HG02938 (cell line): Measurements from ENCODE around the gene CMTM7.

ENCODE experiments used
- ATAC-seq: cut with Tn5 transposase; IDR thresholded peaks from one replicate; pipeline ENCODE4 v1.9.1; 2021; ENCODE audit warnings: mild to moderate bottlenecking, moderate library complexity; ENCODE audit not compliant: unreplicated experiment

Gene CMTM7

DNA sequence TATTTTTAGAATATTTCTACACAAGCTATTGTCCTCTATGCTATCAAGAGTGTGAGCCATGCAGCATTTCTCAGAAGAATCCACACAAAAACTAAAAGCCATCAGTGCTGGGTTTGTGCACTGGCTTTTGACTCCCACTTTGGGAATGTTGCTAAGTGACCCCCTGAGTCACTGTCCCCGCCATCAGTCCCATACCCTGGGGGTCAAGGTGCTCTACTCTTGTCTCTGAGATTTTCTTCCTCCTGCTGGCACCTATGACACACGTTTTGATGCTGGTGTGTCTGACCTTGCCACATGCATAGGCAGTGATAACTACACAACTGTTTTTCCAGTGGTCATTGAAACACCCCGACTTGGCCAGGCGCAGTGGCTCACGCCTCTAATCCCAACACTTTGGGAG is 19.8 kb downstream of the CMTM7 start:
- ATAC-seq, result no peak

DNA sequence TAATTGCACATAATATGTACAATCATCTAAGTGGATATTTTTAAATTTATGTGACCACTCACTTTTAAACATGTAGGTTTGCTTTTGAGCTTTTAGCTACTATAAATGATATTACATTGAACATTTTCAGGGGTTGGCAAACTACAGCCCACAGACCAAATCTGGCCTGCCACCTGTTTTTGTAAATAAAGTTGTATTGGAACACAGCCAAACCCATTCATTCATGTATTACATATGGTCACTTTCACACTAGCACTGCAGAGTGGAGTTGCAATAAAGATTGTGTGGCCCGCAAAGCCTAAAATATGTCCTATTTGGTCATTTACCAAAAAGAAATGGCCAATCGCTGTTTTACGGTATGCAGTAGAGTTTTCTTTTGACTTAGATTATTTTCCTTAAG is 21.2 kb downstream of the CMTM7 start:
- ATAC-seq, result no peak

- no peak for ATAC-seq
These were observed 22.3 kb downstream of the CMTM7 start for GRCh38 chr3:32413845-32414521.

GRCh38 chr3:32414522-32415202 is 23.0 kb downstream of the CMTM7 start:
- ATAC-seq, result peak; percentile 59

- no peak for ATAC-seq
These were observed 28.1 kb downstream of the CMTM7 start for GRCh38 chr3:32419742-32420125.

DNA sequence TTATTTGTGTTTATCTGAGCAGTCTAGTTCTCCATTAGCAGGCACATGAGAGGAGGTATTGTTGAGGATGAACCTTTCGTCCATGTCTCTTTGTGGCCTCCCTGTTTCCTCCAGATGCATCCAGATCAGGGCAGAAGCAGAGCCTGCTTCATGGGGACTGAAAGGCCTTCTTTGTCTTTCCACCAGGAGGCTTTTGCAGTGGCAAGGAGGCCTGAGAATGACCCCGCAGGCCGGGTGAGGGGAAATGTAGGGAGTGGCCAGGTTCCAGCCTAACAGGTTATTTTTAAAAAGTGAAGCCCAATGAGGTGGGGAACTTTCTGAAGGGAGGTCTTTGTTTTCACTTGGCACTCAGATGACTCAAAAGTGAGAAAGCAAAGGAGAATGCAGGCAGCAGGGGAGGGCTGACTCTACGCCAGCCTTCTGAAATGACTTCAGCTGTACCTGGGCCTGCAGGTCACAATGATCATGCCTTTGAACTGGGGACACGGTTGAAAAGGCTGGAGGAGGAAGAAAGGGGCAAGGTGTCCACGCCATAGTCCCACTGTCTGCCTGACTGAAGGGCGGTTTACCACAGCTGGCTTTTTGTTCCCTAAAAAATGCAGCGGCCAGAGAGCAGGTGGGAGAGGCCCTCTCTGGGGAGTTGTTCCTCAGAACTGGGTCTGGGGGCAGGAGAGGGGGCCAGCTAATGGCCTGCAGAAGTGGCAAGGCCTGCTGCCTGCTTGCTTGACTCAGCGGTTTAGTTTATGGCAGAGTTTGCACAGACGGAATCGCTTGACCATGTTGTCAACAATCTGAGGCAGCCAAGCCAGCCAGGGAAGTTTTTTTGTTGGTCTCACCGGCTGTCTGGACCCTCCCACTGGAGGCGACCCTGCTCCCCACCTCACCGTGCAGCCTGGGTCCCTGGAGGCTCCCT is 28.7 kb downstream of the CMTM7 start:
- ATAC-seq, result peak; percentile 75

DNA sequence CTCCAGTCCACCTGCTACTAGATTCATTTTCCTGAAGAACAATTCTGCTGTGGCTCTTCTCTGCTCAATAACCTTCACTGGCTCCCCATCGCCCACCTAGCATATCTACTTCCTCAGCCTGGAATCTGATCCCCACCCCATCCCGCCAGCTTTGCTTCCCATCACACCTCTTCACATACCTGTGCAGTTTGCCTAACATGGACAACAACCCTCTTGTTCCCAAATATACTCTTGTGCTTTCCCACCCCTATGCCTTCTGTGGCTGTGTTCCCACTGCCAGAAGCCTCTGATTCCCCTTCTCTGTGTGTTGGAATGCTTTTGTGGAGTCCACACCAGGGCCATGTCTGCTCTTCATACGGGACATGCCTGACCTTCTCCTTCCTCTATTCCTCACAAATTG is 29.5 kb downstream of the CMTM7 start:
- ATAC-seq, result no peak

- ATAC-seq, result no peak
These were observed 30.6 kb downstream of the CMTM7 start for GRCh38 chr3:32421991-32422859.

- ATAC-seq, result no peak
These were observed 31.3 kb downstream of the CMTM7 start for GRCh38 chr3:32422943-32423342.

GRCh38 chr3:32423534-32423933 is 31.9 kb downstream of the CMTM7 start:
- ATAC-seq, result peak; percentile 40

- no peak for ATAC-seq
These were observed 32.4 kb downstream of the CMTM7 start for GRCh38 chr3:32423956-32424557.

- no peak for ATAC-seq
These were observed 33.1 kb downstream of the CMTM7 start for GRCh38 chr3:32424581-32425250.

GRCh38 chr3:32428092-32429068 is 36.7 kb downstream of the CMTM7 start:
- ATAC-seq, result peak; percentile 77

GRCh38 chr3:32430900-32431299 is 39.2 kb downstream of the CMTM7 start:
- no peak for ATAC-seq

GRCh38 chr3:32431481-32431880 is 39.8 kb downstream of the CMTM7 start:
- no peak for ATAC-seq

GRCh38 chr3:32432045-32432710 is 40.5 kb downstream of the CMTM7 start:
- no peak for ATAC-seq

DNA sequence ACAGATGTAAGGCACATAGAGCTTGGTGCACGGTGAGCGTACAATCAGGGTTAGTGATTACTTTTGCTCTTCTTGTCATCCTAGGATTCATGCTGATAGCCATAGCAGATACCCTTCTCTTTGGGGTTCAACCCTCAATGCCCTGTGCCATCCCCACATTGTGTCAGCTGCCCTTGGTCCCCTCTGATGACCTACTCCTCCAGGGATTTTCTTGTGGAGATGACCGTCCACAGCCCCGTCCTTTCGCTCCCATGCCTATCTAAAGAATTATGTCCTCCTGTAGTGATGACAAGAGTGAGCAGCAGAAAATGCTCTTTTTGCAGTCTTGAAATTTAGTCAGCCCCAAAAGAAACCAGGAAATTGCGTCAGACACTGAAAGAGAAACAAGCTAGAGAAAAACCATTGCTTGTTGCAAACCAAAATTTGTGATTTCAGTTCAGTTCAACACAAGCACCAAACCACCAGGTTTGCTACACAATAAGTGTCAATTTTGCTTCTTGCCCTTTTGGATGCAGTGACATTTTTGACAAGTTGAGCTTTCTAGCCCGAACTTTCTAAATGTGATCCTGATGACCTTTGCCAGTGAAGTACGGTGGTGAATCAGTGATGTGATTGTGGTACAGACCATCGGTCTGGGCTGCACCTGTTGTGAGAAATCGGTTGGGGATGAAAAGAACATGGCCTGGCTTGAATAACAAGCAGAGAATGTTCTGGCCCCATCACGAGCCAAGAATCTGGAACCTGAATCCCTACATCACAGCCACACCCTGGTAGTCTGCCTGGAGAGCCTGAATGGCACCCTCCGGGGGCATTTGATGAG is 41.3 kb downstream of the CMTM7 start:
- peak; percentile 42 for ATAC-seq
